Measurements from ENCODE around the gene TOGARAM2. TPM values are rescaled to one million over a fixed set of nuclear protein-coding genes. Genes with fewer than 3 reads are reported as not detected.

Gene TOGARAM2
- total and polyA plus RNA-seq, 10 donors, result 3.0 to 19.9 (median 8.6) TPM

DNA sequence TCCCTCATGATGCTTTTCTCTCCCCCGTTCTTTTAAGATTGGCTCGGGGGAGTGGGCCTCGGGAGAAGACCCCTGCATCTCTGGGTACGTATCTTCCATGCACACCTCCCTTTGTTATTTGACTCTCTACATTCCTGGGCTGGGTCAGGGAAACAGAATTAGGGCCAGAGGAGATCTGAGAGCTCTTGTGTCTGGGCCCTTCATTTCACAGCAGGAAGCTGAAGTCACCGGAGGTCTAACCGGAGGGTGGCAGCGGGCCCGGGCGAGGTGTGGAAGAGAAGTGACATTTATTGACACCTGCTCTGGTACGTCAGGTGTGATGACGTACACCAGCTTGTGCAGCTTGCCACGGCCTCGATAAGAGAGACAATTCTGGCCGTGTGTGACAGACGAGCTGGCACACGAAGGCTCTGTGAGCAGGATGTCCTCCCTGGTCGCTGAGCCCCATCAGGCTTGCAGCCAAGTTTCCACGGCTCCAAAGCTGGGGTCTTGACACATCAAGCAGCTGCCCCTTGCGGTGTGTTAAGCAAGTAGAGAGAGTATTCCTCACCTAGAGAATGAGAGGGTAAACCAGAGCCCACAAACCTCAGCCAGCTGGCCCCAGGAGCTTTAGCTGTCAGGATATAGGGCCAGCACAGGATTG lies 30.4 kb downstream of the TOGARAM2 start:
- peak overlapping the region; percentile 60 to 94 (median 83) for H3K27ac ChIP-seq
- intact Hi-C loops (cut with DNase I; ENCODE audit: low total_unique reads), result no loop called here
- H3K9me3 ChIP-seq, result no peaks in the 10 kb centered on the region
- H3K27me3 ChIP-seq (replicated peaks in 1 of 7), result peaks cover 0 to 29% (median 0%) of the 10 kb centered on the region in 7 donors
- TF ChIP-seq, protein P1, sequence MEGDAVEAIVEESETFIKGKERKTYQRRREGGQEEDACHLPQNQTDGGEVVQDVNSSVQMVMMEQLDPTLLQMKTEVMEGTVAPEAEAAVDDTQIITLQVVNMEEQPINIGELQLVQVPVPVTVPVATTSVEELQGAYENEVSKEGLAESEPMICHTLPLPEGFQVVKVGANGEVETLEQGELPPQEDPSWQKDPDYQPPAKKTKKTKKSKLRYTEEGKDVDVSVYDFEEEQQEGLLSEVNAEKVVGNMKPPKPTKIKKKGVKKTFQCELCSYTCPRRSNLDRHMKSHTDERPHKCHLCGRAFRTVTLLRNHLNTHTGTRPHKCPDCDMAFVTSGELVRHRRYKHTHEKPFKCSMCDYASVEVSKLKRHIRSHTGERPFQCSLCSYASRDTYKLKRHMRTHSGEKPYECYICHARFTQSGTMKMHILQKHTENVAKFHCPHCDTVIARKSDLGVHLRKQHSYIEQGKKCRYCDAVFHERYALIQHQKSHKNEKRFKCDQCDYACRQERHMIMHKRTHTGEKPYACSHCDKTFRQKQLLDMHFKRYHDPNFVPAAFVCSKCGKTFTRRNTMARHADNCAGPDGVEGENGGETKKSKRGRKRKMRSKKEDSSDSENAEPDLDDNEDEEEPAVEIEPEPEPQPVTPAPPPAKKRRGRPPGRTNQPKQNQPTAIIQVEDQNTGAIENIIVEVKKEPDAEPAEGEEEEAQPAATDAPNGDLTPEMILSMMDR (IDR thresholded peaks at IDR 0.05 in 8 of 11, conservative IDR thresholded peaks at IDR 0.05 in 3 of 11), result no peak
- peak in 1 of 3 donors; percentile 16 for TF ChIP-seq POLR2A (IDR thresholded peaks at IDR 0.05)
- TF ChIP-seq POLR2AphosphoS5 (IDR thresholded peaks at IDR 0.05), result peak; percentile 48 to 91 (median 80)
- no peaks in the 10 kb centered on the region for H3K36me3 ChIP-seq
- peak overlapping the region in 1 of 8 donors; percentile 47 for H3K4me3 ChIP-seq
- peaks cover 40 to 84% (median 69%) of the 10 kb centered on the region in 6 donors for H3K4me1 ChIP-seq
- WGBS, 5 donors, result 19 to 35% (median 22%) methylated on average over 11 to 19 of the region's 19 CpGs
- peak; percentile 92 for DNase-seq

DNA sequence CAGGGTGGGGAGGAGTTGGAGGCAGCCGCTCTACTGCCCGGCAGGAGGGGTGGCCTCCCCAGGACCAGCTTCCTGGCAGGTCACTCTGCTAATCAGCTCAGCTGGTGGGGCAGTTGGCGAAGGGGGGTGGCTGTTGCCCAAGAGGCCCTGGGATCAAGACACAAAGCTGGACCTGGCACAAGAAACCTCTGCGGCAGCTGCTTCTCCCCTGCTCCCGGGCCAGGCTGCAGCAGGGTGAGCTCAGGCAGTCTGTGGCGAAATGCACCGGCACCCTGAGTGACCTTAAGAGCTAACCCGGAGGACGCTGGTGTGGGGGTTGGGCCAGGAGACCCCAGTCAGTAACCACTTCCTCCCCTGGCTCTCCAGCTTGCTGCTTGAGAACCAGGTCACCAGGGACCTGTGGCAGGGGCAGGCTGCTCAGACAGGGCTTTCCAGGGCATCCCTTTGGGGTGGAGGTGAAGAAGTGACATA lies 31.1 kb downstream of the TOGARAM2 start:
- TF ChIP-seq POLR2AphosphoS5 (IDR thresholded peaks at IDR 0.05), result peak; percentile 45 to 60 (median 53)
- TF ChIP-seq, protein P1 (IDR thresholded peaks at IDR 0.05 in 8 of 11, conservative IDR thresholded peaks at IDR 0.05 in 3 of 11), result no peak
- H3K36me3 ChIP-seq, result no peaks in the 10 kb centered on the region
- peak overlapping the region in 1 of 8 donors; percentile 47 for H3K4me3 ChIP-seq
- H3K9me3 ChIP-seq, result no peaks in the 10 kb centered on the region
- H3K27ac ChIP-seq, result peak overlapping the region; percentile 11 to 94 (median 83)
- DNase-seq, result peak; percentile 87
- intact Hi-C loops (cut with DNase I; ENCODE audit: low total_unique reads), result no loop called here
- WGBS, 5 donors, result 20 to 36% (median 27%) methylated on average over 6 to 9 of the region's 9 CpGs
- H3K27me3 ChIP-seq (replicated peaks in 1 of 7), result peaks cover 0 to 29% (median 0%) of the 10 kb centered on the region in 7 donors
- peaks cover 40 to 86% (median 74%) of the 10 kb centered on the region in 6 donors for H3K4me1 ChIP-seq

DNA sequence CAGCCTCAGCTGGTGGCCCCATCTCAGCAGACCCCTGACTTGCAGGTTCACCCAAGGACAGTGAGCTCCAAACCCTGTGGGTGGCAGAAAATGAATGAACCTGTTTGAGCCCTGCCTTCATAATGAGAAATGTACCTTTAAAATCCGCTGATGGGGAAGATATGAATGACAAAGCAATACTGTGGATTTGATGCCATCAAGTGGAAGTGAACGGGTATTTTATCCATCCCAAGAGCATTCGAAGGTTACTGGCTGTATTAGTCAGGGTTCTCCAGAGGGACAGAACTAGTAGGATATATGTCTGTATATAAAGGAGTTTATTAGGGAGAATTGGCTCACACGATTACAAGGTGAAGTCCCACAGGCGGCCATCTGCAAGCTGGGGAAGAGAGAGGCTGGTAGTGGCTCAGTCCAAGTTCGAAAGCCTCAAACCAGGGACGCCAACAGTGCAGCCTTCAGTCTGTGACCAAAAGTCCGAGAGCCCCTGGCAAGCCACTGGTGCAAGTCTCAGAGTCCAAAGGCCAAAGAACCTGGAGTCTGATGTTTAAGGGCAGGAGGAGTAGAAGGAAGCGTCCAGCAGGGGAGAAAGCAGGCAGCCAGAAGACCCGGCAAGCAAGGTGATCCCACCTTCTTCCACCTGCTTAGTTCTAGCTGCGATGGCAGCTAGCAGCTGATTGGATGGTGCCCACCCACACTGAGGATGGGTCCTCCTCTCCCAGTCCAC lies 32.1 kb downstream of the TOGARAM2 start:
- H3K4me1 ChIP-seq, result peaks cover 40 to 96% (median 78%) of the 10 kb centered on the region in 6 donors

More for the DNA sequence above, 32.1 kb downstream of the TOGARAM2 start:
- intact Hi-C loops (cut with DNase I; ENCODE audit: low total_unique reads), result no loop called here
- H3K27me3 ChIP-seq (replicated peaks in 1 of 7), result peaks cover 0 to 29% (median 0%) of the 10 kb centered on the region in 7 donors
- WGBS, 5 donors, result 73 to 89% (median 80%) methylated on average over 11 of the region's 11 CpGs
- H3K9me3 ChIP-seq, result no peaks in the 10 kb centered on the region
- no peaks in the 10 kb centered on the region for H3K36me3 ChIP-seq
- H3K27ac ChIP-seq, result peak overlapping the region; percentile 11 to 94 (median 83)
- H3K4me3 ChIP-seq, result no peak overlapping the region
- peak; percentile 56 for DNase-seq
- TF ChIP-seq POLR2AphosphoS5 (IDR thresholded peaks at IDR 0.05), result no peak
- no peak for TF ChIP-seq POLR2A (IDR thresholded peaks at IDR 0.05)
- TF ChIP-seq, protein P1 (IDR thresholded peaks at IDR 0.05 in 8 of 11, conservative IDR thresholded peaks at IDR 0.05 in 3 of 11), result no peak
